Right ventricle myocardium inferior (tissue), 1 donor: ENCODE data around the gene THAP6. TPM values are rescaled to one million over a fixed set of nuclear protein-coding genes. Genes with fewer than 3 reads are reported as not detected.
A peak's percentile ranks its signal among the peaks of the same experiment; 100 is the strongest.

ENCODE experiments used
- ATAC-seq: fragments of 200-7000 bp; cut with Tn5 transposase; one replicate; pipeline ENCODE4 v1.9.1; 2020; ENCODE audit warnings: mild to moderate bottlenecking, moderate library complexity
- DNase-seq: peaks from one replicate; pipeline ENCODE4 v3.0.0; 2021; ENCODE audit errors: missing footprints
- intact Hi-C: fragments of 100-400 bp; cut with DNase I; formaldehyde crosslinking; loops from one replicate; pipeline ENCODE4 v1.11.0; 2022
- total RNA-seq: library from RNA; stranded (reverse); fragmentation: NEBNext Ultra II Directional; extraction: Animal tissue kit (Norgen Biotek cat#: 25700); gene quantifications from one replicate; pipeline ENCODE4 v1.2.1, GENCODE V29; 2021
- donor health status: DM: no; HTN: yes; CAD: no; lungs with severe emphysema.

THAP6 gene
- total RNA-seq, 1 donor from 2014 or later = 20.8 TPM

DNA sequence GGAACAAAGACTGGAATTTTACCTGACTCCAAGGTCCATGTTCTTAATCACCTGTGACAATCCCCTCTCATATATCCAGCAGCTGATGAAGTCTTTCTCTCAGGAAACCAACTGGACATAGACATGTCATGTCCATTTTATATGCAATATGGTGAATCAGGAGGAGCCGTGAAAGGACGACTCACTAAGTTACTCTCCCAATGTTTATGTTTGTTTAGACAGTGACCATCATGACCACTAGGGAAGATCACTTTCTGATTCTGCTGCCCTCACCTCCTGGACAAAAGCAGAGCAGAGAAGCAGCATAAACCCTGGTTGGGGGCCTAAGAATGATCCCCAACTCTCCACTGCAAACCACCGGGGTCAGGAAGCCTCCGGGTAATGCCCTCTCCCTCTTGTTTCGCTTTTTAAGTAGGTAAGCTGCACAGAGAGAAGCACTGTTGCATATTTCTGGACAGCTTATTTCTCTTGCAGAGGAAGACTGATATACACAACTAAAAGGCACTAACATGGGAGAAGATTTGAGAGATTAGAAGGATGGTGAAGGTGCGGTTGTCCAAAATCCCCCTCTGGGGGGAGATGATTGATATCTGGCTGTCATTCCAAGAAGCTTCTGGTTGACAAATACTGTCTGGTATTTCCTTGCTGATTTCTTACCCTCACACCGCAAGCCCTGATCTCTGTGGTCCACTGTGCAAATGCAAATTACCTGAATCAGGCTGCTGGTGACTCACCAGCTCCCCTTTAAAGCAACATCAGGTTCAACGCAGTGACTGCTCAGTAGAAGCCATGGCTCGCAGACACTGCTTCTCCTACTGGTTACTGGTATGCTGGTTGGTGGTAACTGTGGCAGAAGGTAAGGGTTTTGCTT is 41.3 kb downstream of the THAP6 start, which contains the start of gene ODAPH:
Gene ODAPH (plus strand): TSS at position 773 of the 871 bp plus-strand sequence. CDS start 17 bp downstream, at position 790.
- DNase-seq (no peak), ATAC-seq (no peak)
- intact Hi-C loops = no loop called here

DNA sequence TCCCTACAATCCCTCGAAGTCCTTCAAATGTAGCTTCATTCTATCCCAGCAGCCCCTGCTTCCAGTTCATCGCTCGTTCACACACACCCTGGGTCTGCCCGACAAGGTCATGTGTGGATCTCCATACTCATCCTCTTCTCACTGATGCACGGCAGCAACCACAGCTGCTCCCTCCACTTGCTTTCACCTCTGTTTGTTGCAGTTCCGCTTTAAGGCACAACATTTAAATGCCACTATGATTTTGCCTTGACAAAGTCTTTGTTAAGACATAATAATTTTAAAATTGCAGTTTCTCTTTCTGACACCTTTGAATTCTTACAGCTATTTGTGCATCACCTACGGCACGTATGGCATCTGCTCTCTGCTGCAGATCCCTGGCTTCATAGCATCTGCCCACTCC is 43.4 kb downstream of the THAP6 start:
- DNase-seq = no peak
- ATAC-seq = no peak
- intact Hi-C loops = no loop called here

DNA sequence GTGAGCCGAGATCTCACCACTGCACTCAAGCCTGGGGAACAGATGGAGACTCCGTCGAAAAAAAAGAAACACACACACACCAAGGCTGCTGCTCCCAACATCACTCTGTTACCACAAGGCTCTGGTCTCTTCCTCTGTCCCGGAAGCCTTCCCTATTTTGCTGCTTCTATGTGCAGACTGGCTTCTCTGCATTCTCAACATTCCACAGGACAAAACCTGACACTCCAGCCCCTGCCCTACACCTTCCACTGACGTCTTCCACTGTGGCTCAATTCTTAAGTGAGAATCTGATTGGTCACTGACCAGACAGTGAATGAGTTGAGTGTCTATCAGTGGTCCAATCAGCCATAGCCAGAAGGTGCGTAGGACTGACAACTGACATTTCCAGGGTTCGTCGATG is 47.5 kb downstream of the THAP6 start:
- no peak for ATAC-seq
- no peak for DNase-seq
- intact Hi-C loops = no loop called here

DNA sequence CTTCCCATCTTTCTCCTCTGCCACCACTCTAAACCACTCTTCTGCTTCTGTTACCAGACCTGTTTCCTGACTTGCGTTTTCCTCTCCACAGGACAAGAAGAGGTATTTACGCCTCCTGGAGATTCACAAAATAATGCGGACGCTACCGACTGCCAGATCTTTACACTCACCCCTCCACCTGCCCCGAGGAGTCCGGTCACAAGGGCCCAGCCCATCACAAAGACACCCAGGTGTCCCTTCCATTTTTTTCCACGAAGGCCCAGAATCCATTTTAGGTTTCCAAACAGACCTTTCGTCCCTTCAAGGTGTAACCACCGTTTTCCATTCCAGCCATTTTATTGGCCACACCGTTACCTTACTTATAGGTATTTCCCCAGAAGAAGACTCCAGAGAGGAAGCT is 49.8 kb downstream of the THAP6 start:
- no peak for DNase-seq
- intact Hi-C loops = no loop called here
- ATAC-seq = no peak

DNA sequence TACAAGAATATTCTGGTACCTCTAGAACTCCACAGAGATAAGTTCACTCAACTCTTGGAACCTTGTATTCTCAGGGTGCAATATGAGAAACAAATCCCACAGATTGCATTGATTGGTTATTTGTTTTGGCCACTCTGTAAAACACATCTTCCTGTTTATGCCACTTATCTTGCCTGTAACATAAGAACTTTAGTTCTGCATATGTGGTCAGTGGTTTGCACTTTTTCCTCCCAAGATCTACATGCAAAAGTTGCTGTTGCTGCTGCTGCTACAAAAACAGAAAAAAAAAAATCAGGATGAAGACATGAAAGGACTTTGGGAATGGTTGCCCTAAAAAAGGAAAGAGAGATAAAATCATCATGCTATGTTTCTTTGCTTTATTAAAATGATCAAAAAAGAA is 51.2 kb downstream of the THAP6 start:
- no peak for ATAC-seq
- intact Hi-C loops = no loop called here
- no peak for DNase-seq

DNA sequence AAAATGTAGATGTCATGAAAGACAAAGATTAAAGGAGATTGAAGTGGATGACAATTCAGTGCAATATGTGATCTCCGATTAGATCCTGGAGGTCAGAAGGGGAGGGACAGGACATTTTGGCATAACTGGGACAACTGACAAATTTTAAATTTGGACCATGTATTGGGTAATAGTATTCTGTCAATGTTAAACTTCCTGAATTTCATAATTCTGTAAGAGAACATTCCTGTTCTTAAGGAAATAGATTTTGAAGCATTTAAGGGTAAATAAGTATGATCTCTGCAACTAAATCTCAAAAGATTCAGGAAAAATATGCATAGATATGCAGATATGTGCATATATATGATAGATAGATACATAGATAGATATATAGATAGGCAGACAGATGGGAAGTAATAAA is 52.6 kb downstream of the THAP6 start:
- intact Hi-C loops = no loop called here
- no peak for DNase-seq
- no peak for ATAC-seq

DNA sequence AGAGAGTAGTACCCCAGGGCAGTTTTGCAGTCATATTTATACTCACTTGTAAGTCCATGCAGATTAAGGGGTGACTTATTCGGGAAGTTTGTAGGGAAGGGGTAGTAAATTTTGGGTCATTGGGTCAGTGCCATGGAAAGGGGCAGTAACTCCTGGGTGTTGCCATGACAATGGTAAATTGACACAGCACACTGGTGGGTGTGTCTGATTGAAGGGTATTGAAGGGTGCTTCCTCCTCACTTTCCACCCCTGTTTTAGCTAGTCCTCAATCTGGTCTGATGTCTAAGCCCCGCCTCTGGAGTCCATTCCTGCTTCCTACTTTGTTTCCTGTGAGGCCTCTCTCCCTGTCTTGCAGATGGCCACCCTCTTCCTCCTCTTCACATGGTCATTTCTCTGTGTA is 53.5 kb downstream of the THAP6 start:
- ATAC-seq (peak; percentile 20), DNase-seq (no peak)
- intact Hi-C loops = no loop called here

Other genes starting within 250 kb of the THAP6 start
- 48.9 TPM for gene RCHY1, start 70 bp upstream of the THAP6 start, total RNA-seq
- not detected for gene ODAPH, start 41.6 kb downstream of the THAP6 start, total RNA-seq
- 0.11 TPM for gene CDKL2, start 116.1 kb downstream of the THAP6 start, total RNA-seq
- 65.5 TPM for gene G3BP2, start 158.9 kb downstream of the THAP6 start, total RNA-seq
- 85.0 TPM for gene USO1, start 210.1 kb downstream of the THAP6 start, total RNA-seq